ENCODE measurements around the gene FAM72A. TPM values are rescaled to one million over a fixed set of nuclear protein-coding genes. Genes with fewer than 3 reads are reported as not detected.
A peak's percentile ranks its signal among the peaks of the same experiment; 100 is the strongest.
"Not testable (repeated sequence)": the region's sequence is repeated elsewhere in the genome, so short reads cannot be mapped to it uniquely, and the experiment has no call there.

Gene FAM72A
- total RNA-seq, 4 donors from 2014 or later, result 0.45 to 4.6 (median 1.3) TPM

- peak overlapping the region; percentile 65 to 87 (median 74) for H3K27ac ChIP-seq (replicated peaks in 1 of 4)
- H3K4me3 ChIP-seq, result peak overlapping the region; percentile 56 to 62 (median 60)
- H3K36me3 ChIP-seq; intact Hi-C loops (cut with DNase I); H3K9me3 ChIP-seq; H3K4me1 ChIP-seq; H3K27me3 ChIP-seq; DNase-seq (ENCODE audit: extremely low spot score): not testable (repeated sequence)
- WGBS, result no CpG with 5 or more reads among the region's 25 CpGs
Measured at GRCh38 chr1:206204159-206204511, 1.5 kb upstream of the FAM72A start.

- H3K4me1 ChIP-seq; intact Hi-C loops (cut with DNase I); H3K36me3 ChIP-seq; H3K27me3 ChIP-seq; H3K9me3 ChIP-seq: not testable (repeated sequence)
- H3K4me3 ChIP-seq, result peak within 1 kb of the TSS; percentile 56 to 70 (median 62)
- peak within 1 kb of the TSS; percentile 87 to 90 (median 88) for H3K27ac ChIP-seq (replicated peaks in 1 of 4)
- WGBS, result no CpG with 5 or more reads among the region's 63 CpGs
- DNase-seq (ENCODE audit: extremely low spot score), result peak; percentile 70
- TF ChIP-seq POLR2AphosphoS5 (IDR thresholded peaks at IDR 0.05), result peak in 1 of 2 donors; percentile 67
Measured at GRCh38 chr1:206203364-206204158, 922 bp upstream of the FAM72A start, which contains the start of gene SRGAP2. Gene SRGAP2, plus strand, starts transcription at chr1:206203541. Its CDS starts 2,430 bp downstream, at chr1:206205971.

- WGBS, result 100% methylated on average over 3 of the region's 3 CpGs
- DNase-seq (ENCODE audit: extremely low spot score); H3K27ac ChIP-seq (replicated peaks in 1 of 4); H3K4me1 ChIP-seq; H3K4me3 ChIP-seq; H3K36me3 ChIP-seq; H3K27me3 ChIP-seq; H3K9me3 ChIP-seq; intact Hi-C loops (cut with DNase I): not testable (repeated sequence)
Measured at GRCh38 chr1:206196748-206197424, 5.8 kb downstream of the FAM72A start.

- H3K36me3 ChIP-seq; H3K27ac ChIP-seq (replicated peaks in 1 of 4); DNase-seq (ENCODE audit: extremely low spot score); H3K4me1 ChIP-seq; H3K4me3 ChIP-seq; H3K27me3 ChIP-seq; H3K9me3 ChIP-seq; intact Hi-C loops (cut with DNase I): not testable (repeated sequence)
- WGBS, result no CpG with 5 or more reads among the region's 2 CpGs
Measured at GRCh38 chr1:206195182-206195581, 7.5 kb downstream of the FAM72A start.

- H3K9me3 ChIP-seq; H3K36me3 ChIP-seq; DNase-seq (ENCODE audit: extremely low spot score); intact Hi-C loops (cut with DNase I); H3K27ac ChIP-seq (replicated peaks in 1 of 4); H3K4me3 ChIP-seq; H3K4me1 ChIP-seq; H3K27me3 ChIP-seq: not testable (repeated sequence)
- WGBS, result 94% methylated on average over 2 of the region's 4 CpGs
Measured at GRCh38 chr1:206186826-206187225, 15.8 kb downstream of the FAM72A start.

GRCh38 chr1:206185778-206186177 is 16.9 kb downstream of the FAM72A start:
- H3K27me3 ChIP-seq; DNase-seq (ENCODE audit: extremely low spot score); H3K4me1 ChIP-seq; H3K4me3 ChIP-seq; H3K9me3 ChIP-seq; H3K27ac ChIP-seq (replicated peaks in 1 of 4); intact Hi-C loops (cut with DNase I); H3K36me3 ChIP-seq: not testable (repeated sequence)
- no CpG with 5 or more reads among the region's 3 CpGs for WGBS

- no CpG with 5 or more reads among the region's 2 CpGs for WGBS
- H3K4me3 ChIP-seq; H3K4me1 ChIP-seq; H3K27me3 ChIP-seq; H3K36me3 ChIP-seq; DNase-seq (ENCODE audit: extremely low spot score); H3K27ac ChIP-seq (replicated peaks in 1 of 4); intact Hi-C loops (cut with DNase I); H3K9me3 ChIP-seq: not testable (repeated sequence)
Measured at GRCh38 chr1:206183788-206184187, 18.9 kb downstream of the FAM72A start.

- H3K4me3 ChIP-seq; H3K9me3 ChIP-seq; H3K27ac ChIP-seq (replicated peaks in 1 of 4); H3K4me1 ChIP-seq; intact Hi-C loops (cut with DNase I); H3K27me3 ChIP-seq; DNase-seq (ENCODE audit: extremely low spot score); H3K36me3 ChIP-seq: not testable (repeated sequence)
- 64% methylated on average over 5 of the region's 6 CpGs for WGBS
Measured at GRCh38 chr1:206182368-206183317, 20.0 kb downstream of the FAM72A start.

GRCh38 chr1:206179666-206180065 is 23.0 kb downstream of the FAM72A start:
- H3K27ac ChIP-seq (replicated peaks in 1 of 4); DNase-seq (ENCODE audit: extremely low spot score); H3K27me3 ChIP-seq; H3K9me3 ChIP-seq; H3K36me3 ChIP-seq; intact Hi-C loops (cut with DNase I); H3K4me1 ChIP-seq; H3K4me3 ChIP-seq: not testable (repeated sequence)

- not testable (repeated sequence) for DNase-seq (ENCODE audit: extremely low spot score); H3K4me1 ChIP-seq
- WGBS, result 82% methylated on average over 8 of the region's 9 CpGs
Measured at GRCh38 chr1:206178061-206178989, 24.3 kb downstream of the FAM72A start.

GRCh38 chr1:206176114-206176502 is 26.5 kb downstream of the FAM72A start:
- H3K9me3 ChIP-seq; H3K36me3 ChIP-seq; H3K27me3 ChIP-seq; H3K4me1 ChIP-seq; H3K27ac ChIP-seq (replicated peaks in 1 of 4); DNase-seq (ENCODE audit: extremely low spot score); intact Hi-C loops (cut with DNase I); H3K4me3 ChIP-seq: not testable (repeated sequence)
- no CpG with 5 or more reads among the region's 2 CpGs for WGBS

More at GRCh38 chr1:206178061-206178989, 24.3 kb downstream of the FAM72A start:
- intact Hi-C loops (cut with DNase I); H3K36me3 ChIP-seq; H3K9me3 ChIP-seq; H3K27me3 ChIP-seq; H3K4me3 ChIP-seq; H3K27ac ChIP-seq (replicated peaks in 1 of 4): not testable (repeated sequence)

Measured in esophagus muscularis mucosa (tissue), 4 donors.